NCI-H82 (cell line): ENCODE data around the gene LRCOL1.

Source experiments
- DNase-seq: peaks from one replicate; lab custom pipeline; 2025; lab: John Stamatoyannopoulos, UW

LRCOL1 gene

GRCh38 chr12:132582058-132582420 is 28.3 kb downstream of the LRCOL1 start:
- DNase-seq, result no peak

DNA sequence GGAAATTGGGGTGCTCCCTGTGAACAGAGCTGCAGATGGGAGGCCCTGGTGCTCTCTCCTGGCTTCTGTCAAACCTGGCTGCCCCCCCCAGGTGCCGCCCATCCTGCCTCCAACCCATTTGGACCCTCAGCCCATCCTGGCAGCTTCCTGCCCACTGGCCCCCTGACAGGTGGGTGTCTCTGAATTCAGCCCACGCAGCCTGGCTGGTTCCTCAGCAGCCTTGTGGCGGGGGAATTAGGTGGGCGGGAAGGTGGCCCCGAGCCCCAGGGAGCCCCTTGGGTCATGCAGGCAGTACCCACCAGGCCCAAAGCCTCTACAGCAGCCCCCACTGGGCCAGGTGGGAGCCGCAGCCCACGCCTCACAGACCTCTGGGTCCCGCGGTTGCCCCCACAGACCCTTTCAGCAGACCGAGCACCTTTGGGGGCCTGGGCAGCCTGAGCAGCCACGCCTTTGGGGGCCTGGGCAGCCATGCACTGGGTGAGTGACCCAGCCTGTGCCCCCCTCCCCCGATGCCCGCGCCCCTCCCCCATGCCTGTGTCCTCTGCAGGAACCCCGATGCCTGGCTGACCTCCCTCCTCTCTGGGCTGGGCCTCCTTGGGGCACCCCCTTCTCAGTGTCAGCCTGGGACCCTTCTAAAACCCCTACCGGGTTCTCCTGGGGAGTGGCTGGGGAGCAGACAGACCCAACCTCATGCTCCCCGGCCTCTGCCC is 28.9 kb downstream of the LRCOL1 start:
- no peak for DNase-seq

DNA sequence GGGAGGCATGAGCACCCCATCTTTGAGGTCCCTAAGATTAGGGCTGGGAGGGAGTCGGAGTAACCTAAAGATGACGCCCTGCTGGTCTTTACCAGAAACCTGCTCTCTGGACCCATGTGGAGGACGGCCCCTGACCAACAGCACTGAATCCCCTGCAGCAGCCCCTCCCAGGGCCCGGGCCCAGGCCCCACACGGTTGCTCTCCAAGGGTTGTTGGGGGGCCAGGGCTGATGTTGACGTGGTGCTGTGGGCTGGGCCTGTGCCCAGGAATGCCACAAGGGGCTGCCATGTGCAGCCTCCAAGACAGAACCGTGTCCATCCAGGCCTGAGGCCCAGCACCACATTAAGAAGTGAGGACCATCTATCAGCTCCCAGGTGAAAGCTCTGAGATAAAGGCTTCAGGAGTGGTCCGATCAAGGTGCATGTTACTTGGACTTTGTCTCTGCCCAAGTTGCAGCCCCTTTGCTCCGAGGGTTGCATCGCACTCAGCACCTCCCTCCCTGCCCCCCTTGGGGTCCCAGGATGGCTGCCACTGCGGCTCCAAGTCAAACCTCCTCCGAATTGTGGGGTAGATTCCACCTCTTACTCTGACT is 29.6 kb downstream of the LRCOL1 start:
- no peak for DNase-seq

GRCh38 chr12:132579744-132580143 is 30.6 kb downstream of the LRCOL1 start:
- no peak for DNase-seq

- no peak for DNase-seq
Observed at GRCh38 chr12:132578826-132579225, 31.6 kb downstream of the LRCOL1 start.

DNA sequence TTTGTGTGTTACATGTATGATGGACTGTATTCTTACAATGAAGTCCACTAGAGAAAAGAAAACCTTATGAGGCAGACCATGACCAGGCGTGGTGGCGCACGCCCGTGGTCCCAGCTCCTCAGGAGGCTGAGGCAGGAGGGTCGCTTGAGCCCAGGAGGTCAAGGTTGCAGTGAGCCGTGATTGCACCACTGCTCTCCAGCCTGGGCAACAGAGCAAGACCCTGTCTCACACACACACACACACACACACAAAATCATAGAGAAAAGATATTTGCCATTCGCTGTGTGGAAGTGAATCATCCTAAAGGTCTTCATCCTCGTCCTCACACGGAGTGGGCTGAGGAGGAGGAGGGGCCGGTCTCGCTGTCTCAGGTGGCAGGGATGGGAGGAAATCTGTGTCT is 32.3 kb downstream of the LRCOL1 start:
- DNase-seq, result no peak

DNA sequence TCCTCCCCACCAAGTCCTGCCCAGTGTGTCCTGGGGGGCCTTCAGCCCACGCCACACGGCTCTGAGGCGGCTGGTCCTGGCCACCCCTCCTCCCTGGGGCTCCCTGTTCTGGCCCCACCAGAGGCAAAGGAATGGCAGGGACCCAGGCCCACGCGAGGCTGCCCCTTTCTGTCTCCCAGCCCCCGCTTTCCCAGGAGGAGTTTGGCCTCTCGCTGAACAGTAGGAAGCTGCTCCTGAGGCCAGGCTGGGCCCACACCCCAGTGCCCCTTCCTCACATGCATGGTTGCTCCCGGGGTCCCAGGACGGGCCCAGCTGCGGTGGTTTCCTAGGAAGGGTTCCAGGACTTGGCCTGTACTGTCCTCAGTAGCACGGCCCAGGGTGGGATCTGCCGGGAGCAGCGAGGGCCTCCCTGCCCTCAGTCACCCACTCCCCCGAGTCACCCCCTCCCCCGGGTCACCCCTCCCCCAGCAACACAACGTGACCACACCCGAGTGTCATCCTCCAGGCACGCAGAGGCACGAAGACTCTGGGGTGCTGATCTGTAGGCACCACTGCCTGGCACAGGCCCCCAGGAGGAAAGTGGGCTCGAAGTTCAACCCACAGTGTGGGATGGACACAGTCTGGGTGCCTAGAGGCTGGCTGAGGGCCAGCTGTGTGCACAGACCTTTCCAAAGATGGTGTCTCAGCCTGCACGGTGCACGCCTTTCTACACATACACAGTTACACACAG is 33.0 kb downstream of the LRCOL1 start:
- no peak for DNase-seq

DNA sequence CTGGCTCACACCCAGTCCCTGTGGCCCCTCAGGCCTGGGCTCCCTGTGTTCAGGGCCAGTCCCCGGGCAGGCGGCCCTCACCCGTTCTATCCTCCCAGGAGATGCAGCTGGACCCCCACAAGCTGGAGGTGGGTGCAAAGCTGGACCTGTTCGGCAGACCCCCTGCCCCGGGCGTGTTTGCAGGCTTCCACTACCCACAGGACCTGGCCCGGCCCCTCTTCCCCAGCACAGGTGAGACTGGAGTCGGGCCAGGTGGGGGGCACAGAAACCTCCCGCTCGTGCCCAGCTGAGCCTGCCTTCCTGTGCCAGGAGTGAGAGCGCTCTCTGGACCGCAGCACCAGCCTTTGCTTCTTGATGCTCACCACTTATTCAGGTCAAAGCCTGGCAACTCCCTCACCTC is 33.7 kb downstream of the LRCOL1 start:
- no peak for DNase-seq

- DNase-seq, result no peak
Observed at GRCh38 chr12:132575661-132576060, 34.7 kb downstream of the LRCOL1 start.

DNA sequence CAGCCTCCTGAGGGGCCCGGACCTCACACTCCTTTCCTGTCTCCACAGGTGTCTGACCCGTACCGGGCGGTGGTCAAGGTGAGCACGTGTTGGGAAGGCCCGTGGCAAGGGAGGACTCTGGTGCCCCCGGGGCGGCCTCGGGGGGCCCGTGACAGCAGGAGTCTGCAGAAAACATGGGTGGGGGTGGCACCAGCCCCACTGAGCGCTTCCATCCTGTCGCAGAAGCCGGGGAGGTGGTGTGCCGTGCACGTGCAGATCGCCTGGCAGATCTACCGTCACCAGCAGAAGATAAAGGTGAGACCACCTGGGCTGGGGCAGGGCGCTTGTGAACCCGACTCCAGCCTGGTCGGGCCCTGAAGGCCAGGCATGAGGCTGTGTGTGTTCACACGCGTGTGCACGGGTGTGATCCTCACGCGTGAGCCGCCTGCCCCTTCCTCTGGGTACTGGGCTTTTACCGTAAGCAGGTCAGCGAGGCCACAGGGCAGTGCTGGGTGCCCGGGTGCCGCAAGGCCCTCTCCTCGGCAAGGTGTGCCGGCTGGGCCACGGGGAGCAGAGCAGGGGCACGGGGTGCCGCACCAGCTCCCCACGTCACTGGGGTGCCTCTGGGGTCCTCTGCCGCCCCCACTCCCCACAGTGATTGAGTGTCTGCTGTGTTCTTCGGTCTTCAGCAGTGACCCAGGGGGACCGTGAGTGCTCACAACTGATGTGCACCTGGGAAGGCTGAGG is 35.9 kb downstream of the LRCOL1 start:
- no peak for DNase-seq

- no peak for DNase-seq
Observed at GRCh38 chr12:132572801-132573760, 37.3 kb downstream of the LRCOL1 start.

DNA sequence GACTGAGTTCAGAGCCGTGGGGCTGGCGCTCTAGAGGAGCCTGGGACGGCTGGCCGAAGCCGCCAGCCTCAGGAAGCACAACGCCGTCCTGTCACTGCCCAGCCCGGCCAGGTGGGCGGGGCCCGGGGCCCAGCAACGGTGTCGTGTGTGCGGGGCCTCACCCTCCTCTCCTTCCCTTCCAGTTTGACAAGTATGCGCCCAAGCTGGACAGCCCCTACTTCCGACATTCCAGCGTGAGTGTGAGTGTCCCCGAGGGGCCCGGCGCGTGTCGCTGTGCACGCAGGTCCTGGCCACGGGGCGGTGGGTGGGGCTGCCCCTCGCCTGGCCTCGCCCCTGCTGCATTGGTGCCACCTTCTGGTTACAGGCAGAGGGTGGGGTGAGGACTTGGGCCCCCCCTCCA is 38.3 kb downstream of the LRCOL1 start:
- no peak for DNase-seq

DNA sequence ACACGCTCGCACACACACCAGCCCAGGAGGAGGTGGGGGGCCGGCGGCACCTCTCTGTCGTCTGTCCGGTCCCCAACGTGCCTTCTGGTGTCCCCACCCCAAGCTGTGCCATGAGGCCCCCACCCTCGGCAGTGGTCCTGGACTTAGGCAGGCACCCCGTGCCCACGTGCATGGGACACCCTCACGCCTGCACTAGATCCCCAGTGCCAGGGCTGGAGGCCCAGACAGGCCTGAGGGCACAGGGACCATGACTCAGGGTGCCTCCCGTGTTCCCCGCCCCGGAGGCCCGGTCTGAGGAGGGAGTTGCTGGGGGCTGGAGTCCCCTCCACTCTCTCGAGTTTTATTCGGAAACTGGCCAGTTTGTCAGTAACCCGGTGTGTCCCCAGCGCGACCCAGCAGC is 38.8 kb downstream of the LRCOL1 start:
- no peak for DNase-seq

GRCh38 chr12:132571051-132571450 is 39.3 kb downstream of the LRCOL1 start:
- DNase-seq, result no peak

GRCh38 chr12:132570635-132571034 is 39.7 kb downstream of the LRCOL1 start:
- no peak for DNase-seq

DNA sequence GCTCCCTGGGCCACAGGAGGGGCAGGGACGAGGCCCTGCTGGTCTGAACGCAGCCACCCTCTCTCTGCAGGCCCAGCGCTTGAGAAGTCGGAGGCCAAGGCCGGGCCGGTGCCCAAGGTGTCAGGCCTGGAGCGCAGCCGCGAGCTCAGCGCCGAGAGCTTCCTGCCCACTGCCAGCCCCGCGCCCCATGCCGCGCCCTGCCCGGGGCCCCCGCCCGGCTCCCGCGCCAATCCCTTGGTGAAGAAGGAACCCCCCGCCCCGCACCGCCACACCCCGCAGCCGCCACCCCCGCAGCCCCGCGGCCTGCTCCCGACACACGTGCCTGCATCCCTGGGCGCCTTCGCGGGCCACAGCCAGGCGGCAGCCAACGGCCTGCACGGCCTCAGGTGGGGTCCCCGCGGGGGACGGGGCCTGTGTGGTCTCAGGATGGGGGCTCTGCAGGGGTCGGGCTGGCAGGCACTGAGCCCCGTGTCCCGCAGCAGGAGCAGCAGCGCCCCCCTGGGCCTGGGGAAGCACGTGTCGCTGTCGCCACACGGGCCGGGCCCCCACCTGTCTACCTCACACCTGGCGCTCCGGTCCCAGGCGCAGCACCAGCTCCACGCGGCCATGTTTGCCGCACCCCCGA is 40.4 kb downstream of the LRCOL1 start:
- DNase-seq, result no peak

DNA sequence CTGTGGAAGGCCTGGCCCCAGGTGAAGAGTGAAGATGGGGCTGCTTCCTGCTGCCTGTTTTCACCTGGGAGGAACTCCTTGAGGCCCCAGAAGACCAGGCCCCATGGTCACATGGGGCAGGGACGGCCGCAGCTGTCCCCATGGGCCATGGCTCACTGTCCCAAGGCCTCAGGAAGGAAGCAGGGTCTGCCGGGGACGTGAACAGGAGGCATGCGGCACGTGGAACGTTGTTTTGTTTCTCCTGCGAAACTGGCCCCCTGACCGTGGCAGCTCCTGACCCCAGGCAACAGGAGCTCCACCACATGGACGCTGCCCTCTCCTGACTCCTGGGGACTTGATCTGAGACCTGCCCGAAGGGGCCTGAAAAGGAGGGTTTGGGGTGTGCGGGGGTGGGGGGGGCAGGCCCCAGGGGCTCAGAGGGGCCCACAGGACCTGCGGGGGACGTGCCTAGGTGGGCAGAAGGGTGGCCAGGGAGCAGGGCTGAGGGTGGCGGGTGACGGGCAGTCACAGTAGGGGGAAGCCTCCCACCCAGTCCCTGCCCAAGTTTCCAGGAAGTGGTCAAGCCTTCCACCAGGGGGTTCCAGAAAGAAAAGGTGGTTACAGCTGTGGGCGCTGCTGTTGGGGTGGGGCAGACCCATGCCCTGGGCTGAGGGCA is 41.4 kb downstream of the LRCOL1 start:
- no peak for DNase-seq

DNA sequence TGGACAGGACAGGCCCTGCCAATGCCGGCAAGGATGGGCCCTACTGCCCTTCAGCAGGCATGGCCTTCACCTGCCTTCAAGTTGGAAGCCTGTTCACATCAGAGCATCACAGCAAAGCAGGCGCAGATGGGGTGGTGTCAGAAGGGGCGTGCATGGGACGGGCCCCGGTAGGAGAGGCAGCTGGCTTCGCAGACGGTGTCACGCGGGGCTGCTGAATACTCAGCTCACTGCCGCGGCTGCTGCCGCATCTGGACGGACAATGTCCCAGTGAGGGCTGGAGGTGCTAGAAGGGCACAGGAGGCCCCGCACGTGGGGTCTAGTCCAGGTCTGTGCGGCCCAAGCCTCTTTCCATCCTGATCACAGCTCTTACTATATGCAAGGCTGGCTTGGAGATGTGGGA is 42.1 kb downstream of the LRCOL1 start:
- DNase-seq, result no peak

DNA sequence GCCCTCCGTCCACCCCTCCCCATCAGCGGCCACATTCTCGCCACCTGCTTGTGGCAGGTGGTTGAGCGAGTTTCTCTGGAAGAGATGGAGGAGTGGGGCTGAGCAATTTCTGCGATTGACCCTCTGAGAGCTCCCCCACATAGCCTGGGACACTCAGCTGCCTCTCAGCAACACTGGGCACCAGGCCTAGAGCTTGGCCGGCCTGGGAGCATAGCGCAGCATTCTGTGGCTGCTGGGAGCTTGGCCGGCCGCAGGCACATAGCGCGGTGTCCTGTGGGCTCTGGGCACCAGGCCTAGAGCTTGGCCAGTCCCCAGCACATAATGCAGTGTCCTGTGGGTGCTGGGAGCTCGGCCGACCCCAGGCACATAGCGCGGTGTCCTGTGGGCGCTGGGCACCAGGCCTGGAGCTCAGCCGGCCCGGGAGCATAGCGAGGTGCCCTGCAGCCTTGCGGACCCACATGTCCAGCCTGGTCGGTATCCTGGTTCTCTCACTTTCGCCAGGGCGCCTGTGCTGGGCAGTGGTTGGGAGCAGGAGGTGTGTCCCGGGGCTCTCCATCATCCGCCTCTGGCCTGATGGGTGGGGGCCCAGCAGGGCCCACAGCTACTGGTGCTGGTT is 43.8 kb downstream of the LRCOL1 start:
- DNase-seq, result no peak

DNA sequence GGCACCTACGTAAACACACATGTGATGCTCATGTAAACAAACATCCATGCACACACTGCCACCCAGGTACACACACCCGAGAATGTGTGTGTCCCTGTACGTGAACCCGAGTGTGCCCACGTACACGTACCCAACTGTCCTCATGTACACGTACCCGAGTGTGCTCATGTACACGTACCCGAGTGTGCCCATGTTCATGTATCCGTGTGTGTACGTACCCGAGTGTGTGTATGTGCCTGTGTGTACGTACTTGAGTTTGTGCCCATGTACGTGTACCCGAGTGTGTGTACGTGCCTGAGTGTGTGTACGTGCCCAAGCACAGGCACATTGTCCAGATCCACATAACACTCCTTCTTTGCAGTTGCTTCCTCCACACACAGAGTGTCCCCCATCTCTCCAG is 45.0 kb downstream of the LRCOL1 start:
- no peak for DNase-seq
